GM19238 (cell line): ENCODE data around the gene VRK2.
"Not testable (repeated sequence)": the region's sequence is repeated elsewhere in the genome, so short reads cannot be mapped to it uniquely, and the experiment has no call there.

Experiments used
- DNase-seq: peaks from one replicate; pipeline ENCODE4 v3.0.0; 2011; ENCODE audit warnings: low spot score; ENCODE audit not compliant: insufficient read length

Gene VRK2

GRCh38 chr2:58158481-58158880, 111.9 kb downstream of the VRK2 start:
- no peak for DNase-seq

- no peak for DNase-seq
These were observed 117.3 kb downstream of the VRK2 start for GRCh38 chr2:58163913-58164312.

DNA sequence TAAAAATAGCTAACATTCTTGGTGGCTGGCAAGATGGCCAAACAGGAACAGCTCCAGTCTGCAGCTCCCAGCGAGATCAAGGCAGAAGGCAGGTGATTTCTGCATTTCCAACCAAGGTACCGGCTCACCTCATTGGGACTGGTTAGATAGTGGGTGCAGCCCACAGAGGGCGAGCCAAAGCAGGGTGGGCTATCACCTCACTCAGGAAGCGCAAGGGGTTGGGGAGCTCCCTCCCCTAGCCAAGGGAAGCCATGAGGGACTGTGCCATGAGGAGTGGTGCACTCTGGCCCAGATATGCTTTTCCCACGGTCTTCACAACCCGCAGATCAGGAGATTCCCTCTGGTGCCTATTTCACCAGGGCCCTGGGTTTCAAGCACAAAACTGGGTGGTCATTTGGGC, 121.5 kb downstream of the VRK2 start:
- not testable (repeated sequence) for DNase-seq

- not testable (repeated sequence) for DNase-seq
These were observed 123.2 kb downstream of the VRK2 start for GRCh38 chr2:58169845-58170244.

- DNase-seq, result not testable (repeated sequence)
These were observed 123.8 kb downstream of the VRK2 start for GRCh38 chr2:58170334-58170933.

GRCh38 chr2:58171831-58172230, 125.2 kb downstream of the VRK2 start:
- DNase-seq, result not testable (repeated sequence)

- not testable (repeated sequence) for DNase-seq
These were observed 130.6 kb downstream of the VRK2 start for GRCh38 chr2:58177187-58177586.

DNA sequence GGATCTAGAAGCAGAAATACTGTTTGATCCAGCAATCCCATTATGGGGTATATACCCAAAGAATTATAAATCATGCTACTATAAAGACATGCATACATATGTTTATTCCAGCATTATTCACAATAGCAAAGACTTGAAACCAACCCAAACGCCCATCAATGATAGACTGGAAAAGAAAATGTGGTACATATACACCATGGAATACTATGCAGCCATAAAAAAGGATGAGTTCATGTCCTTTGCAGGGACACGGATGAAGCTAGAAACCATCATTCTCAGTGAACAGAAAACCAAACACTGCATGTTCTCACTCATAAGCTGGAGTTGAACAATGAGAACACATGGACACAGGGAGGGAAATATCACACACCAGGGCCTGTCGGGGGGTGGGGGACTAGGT, 133.6 kb downstream of the VRK2 start:
- DNase-seq, result not testable (repeated sequence)

GRCh38 chr2:58180635-58181034, 134.0 kb downstream of the VRK2 start:
- DNase-seq, result no peak

GRCh38 chr2:58182527-58182926, 135.9 kb downstream of the VRK2 start:
- no peak for DNase-seq

DNA sequence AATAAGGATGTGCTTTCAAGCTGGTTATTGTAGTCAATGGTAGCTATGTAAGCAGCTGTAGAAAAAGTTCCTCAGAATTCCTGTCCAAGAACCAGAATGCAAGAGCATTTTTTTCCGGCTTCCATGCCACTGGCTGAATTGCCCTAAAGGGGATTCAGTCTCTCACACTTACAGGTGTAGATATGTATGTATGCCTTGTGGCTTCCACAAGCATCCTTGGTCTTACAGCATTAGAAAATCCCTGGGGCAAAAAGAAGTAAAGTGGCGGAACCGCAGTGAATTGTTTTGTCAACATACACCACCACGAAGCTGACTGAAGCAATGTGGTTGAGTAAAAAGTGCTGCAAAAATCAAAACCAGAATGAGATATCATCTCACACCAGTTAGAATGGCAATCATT, 139.9 kb downstream of the VRK2 start:
- DNase-seq, result no peak

- not testable (repeated sequence) for DNase-seq
These were observed 140.4 kb downstream of the VRK2 start for GRCh38 chr2:58187022-58187421.

- no peak for DNase-seq
These were observed 147.9 kb downstream of the VRK2 start for GRCh38 chr2:58194458-58194857.

GRCh38 chr2:58195662-58196061, 149.1 kb downstream of the VRK2 start:
- DNase-seq, result no peak

- DNase-seq, result no peak
These were observed 151.3 kb downstream of the VRK2 start for GRCh38 chr2:58197894-58198293.

- no peak for DNase-seq
These were observed 155.8 kb downstream of the VRK2 start for GRCh38 chr2:58202404-58202803.

GRCh38 chr2:58203018-58203417, 156.4 kb downstream of the VRK2 start:
- no peak for DNase-seq

DNA sequence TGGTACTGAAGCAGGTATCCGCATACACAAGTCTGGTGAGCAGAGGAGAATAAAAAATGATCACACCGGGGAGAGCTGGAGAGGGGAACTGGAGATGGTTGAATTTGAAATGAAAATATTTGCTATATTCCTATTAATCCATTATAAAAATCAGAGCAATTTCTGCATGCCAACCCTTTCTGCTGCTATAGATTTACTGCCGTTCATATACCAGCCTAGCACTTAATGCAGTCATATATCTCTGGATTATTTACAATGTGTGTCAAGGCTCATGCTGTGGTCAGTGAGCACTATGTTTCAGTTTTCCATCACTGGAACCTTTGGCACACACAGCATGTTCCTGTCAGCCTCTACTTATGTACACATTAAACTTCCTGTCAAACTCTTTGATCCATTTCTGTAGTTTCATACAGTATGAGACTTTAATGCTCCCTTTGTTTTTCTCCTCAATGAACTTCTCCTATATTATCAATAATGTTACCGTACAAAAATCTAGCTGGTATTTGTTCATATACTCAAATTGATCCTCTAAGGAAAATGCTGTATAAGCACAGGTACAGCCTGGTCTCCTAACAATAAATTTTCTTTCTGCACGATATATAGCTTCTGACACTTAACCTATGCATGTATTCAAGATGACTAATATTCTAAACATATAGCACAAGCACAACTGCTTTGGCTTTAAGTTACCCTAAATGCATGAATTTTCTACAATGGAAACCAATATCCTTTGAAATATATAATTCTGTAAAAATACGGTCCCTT, 157.8 kb downstream of the VRK2 start:
- DNase-seq, result no peak

DNA sequence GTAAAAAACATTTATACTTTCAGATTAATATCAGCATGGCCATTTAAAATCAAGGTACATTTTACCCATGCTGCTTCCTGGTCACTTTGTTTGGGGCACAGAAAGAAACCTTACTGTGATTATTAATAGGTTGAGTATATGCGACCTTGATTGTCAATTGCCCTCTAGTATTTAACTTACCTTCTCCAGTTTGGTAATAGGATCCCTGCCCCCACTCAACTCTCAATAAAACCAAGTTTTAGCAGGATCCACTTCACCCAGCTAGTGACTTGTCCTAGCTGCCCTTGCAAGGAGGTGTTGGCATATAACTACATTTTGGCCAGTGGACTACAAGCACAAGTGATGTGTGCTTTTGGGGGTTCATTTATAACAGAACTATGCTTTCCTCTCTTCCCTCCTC, 160.2 kb downstream of the VRK2 start:
- DNase-seq, result no peak

GRCh38 chr2:58207189-58207588, 160.6 kb downstream of the VRK2 start:
- DNase-seq, result no peak
